IMR-90 (cell line): ENCODE measurements around the gene ST3GAL5. TPM values are rescaled to one million over a fixed set of nuclear protein-coding genes. Genes with fewer than 3 reads are reported as not detected.

Experiments
- ATAC-seq: fragments of 200-7000 bp; cut with Tn5 transposase; 2 replicates; pipeline ENCODE4 v1.9.1; 2020; ENCODE audit warnings: low read depth, mild to moderate bottlenecking, moderate library complexity
- BruUV-seq: library from RNA; stranded (reverse); fragments of 400-500 nt; replicated peaks from 2 replicates; lab custom pipeline; 2021; lab: Mats Ljungman, UMichigan
- CTCF ChIA-PET: fragments of 300-600 bp; formaldehyde crosslinking; extraction: SDS; loops from one replicate; lab custom pipeline; 2021; ENCODE audit warnings: antibody characterized with exemption; lab: Yijun Ruan, JAX
- POLR2A ChIA-PET: fragments of 300-600 bp; sonication (Branson Sonifier 250); formaldehyde crosslinking; loops from one replicate; lab custom pipeline; 2022; ENCODE audit warnings: antibody characterized with exemption; ENCODE audit not compliant: unreplicated experiment; lab: Charles Lee
- DNase-seq: peaks from one replicate; pipeline ENCODE4 v3.0.0; 2013
- H2AFZ ChIP-seq: replicated peaks from 2 replicates; pipeline ENCODE3; 2013; ENCODE audit warnings: low read length, mild to moderate bottlenecking; ENCODE audit not compliant: poor library complexity
- H2AK5ac ChIP-seq: 2 replicates; pipeline ENCODE4 v1.6.1; 2013; ENCODE audit warnings: low read depth, low read length, inconsistent platforms
- H2AK9ac ChIP-seq: replicated peaks from 2 replicates; pipeline ENCODE3; 2013; ENCODE audit warnings: mild to moderate bottlenecking, low read depth, low read length, moderate library complexity; ENCODE audit not compliant: poor library complexity
- H2BK120ac ChIP-seq: 2 replicates; pipeline ENCODE4 v1.6.1; 2013; ENCODE audit warnings: low read depth, low read length, inconsistent platforms
- H2BK15ac ChIP-seq: 3 replicates; pipeline ENCODE4 v1.6.1; 2013; ENCODE audit warnings: low read depth, low read length, inconsistent platforms
- H2BK20ac ChIP-seq: 2 replicates; pipeline ENCODE4 v1.6.1; 2013; ENCODE audit warnings: low read depth, mild to moderate bottlenecking, inconsistent platforms, low read length, moderate library complexity
- H2BK5ac ChIP-seq: 2 replicates; pipeline ENCODE4 v1.6.1; 2013; ENCODE audit warnings: mild to moderate bottlenecking, low read depth, low read length, inconsistent platforms; ENCODE audit not compliant: poor library complexity, severe bottlenecking
- H3K14ac ChIP-seq: replicated peaks from 2 replicates; pipeline ENCODE4 v1.6.1; 2013; ENCODE audit warnings: low read depth, low read length, inconsistent platforms
- H3K18ac ChIP-seq: 2 replicates; pipeline ENCODE4 v1.6.1; 2013; ENCODE audit warnings: low read depth, low read length, control low read depth
- H3K23ac ChIP-seq: 2 replicates; pipeline ENCODE4 v1.6.1; 2013; ENCODE audit warnings: low read depth, low read length, inconsistent platforms
- H3K27ac ChIP-seq: 2 replicates; pipeline ENCODE4 v1.5.1; 2013; ENCODE audit warnings: mild to moderate bottlenecking, control low read depth, low read length; ENCODE audit not compliant: insufficient read depth
- H3K27me3 ChIP-seq: 2 replicates; pipeline ENCODE4 v1.6.1; 2013; ENCODE audit warnings: low read length; ENCODE audit not compliant: control insufficient read depth, insufficient read depth
- H3K36me3 ChIP-seq: 2 replicates; pipeline ENCODE4 v1.6.1; 2013; ENCODE audit warnings: low read length, mixed read lengths; ENCODE audit not compliant: control insufficient read depth, insufficient read depth
- H3K4ac ChIP-seq: 2 replicates; pipeline ENCODE4 v1.6.1; 2013; ENCODE audit warnings: low read depth, low read length, inconsistent platforms
- H3K4me1 ChIP-seq: 2 replicates; pipeline ENCODE4 v1.6.1; 2013; ENCODE audit warnings: low read length, mixed read lengths; ENCODE audit not compliant: control insufficient read depth, insufficient read depth
- H3K4me2 ChIP-seq: 2 replicates; pipeline ENCODE4 v1.6.1; 2013; ENCODE audit warnings: low read depth, mild to moderate bottlenecking, control low read depth, low read length, moderate library complexity
- H3K4me3 ChIP-seq: 2 replicates; pipeline ENCODE4 v1.5.1; 2013; ENCODE audit warnings: low read depth, mild to moderate bottlenecking, control low read depth, low read length, moderate library complexity; ENCODE audit not compliant: insufficient read depth
- H3K56ac ChIP-seq: 2 replicates; pipeline ENCODE4 v1.6.1; 2013; ENCODE audit warnings: low read length, inconsistent platforms; ENCODE audit not compliant: insufficient read depth; ENCODE audit errors: extremely low read depth
- H3K79me1 ChIP-seq, 2 experiments: 2 replicates each; pipeline ENCODE4 v1.6.1; 2013; ENCODE audit warnings: low read length in 2 of 2, inconsistent platforms in 1 of 2, low read depth in 1 of 2
- H3K9ac ChIP-seq: 2 replicates; pipeline ENCODE4 v1.6.1; 2013; ENCODE audit warnings: low read depth, low read length, control low read depth
- H3K9me1 ChIP-seq: 2 replicates; pipeline ENCODE4 v1.6.1; 2013; ENCODE audit warnings: low read length, inconsistent platforms; ENCODE audit not compliant: insufficient read depth
- H3K9me3 ChIP-seq: 2 replicates; pipeline ENCODE4 v1.6.1; 2013; ENCODE audit warnings: low read length; ENCODE audit not compliant: control insufficient read depth, insufficient read depth
- H4K20me1 ChIP-seq: 2 replicates; pipeline ENCODE4 v1.6.1; 2013; ENCODE audit warnings: low read length, inconsistent platforms; ENCODE audit not compliant: insufficient read depth
- H4K5ac ChIP-seq: 2 replicates; pipeline ENCODE4 v1.6.1; 2013; ENCODE audit warnings: mild to moderate bottlenecking, low read depth, low read length, control low read depth
- H4K8ac ChIP-seq, 2 experiments: 2 replicates each; pipeline ENCODE4 v1.6.1; 2013; ENCODE audit warnings: low read depth in 2 of 2, low read length in 2 of 2, control low read depth in 1 of 2, inconsistent platforms in 1 of 2
- H4K91ac ChIP-seq: 2 replicates; pipeline ENCODE4 v1.6.1; 2013; ENCODE audit warnings: low read depth, low read length, inconsistent platforms; ENCODE audit not compliant: insufficient read depth
- MAFK ChIP-seq: IDR thresholded peaks from 2 replicates; pipeline ENCODE4 v1.6.1; 2012; ENCODE audit warnings: low read depth, low read length, improper control_type of control experiment
- RAD21 ChIP-seq: IDR thresholded peaks from 2 replicates; pipeline ENCODE4 v1.6.1; 2012; ENCODE audit warnings: low read length, improper control_type of control experiment
- WGBS, 2 experiments: methylation state at CpG; one replicate each; pipeline versions ENCODE4 v1.1.5 to v1.1.7; 2013; ENCODE audit warnings: missing lambda C conversion rate in 2 of 2; ENCODE audit not compliant: insufficient read length in 1 of 2; ENCODE audit errors: extremely low coverage in 2 of 2; 5-methylcytosine and 5-hydroxymethylcytosine counted together
- dilution Hi-C: fragments of 300-500 bp; cut with HindIII; formaldehyde crosslinking; loops from one replicate; pipeline ENCODE4 v1.14.3; 2018; ENCODE audit warnings: low sequenced_read_pairs; ENCODE audit not compliant: unreplicated experiment
- in situ Hi-C: fragments of 300-500 bp; cut with MboI; formaldehyde crosslinking; loops from 3 replicates; pipeline ENCODE4 v1.14.3; 2019; ENCODE audit warnings: low sequenced_read_pairs, inconsistent platforms, mixed read lengths
- intact Hi-C: fragments of 100-400 bp; cut with micrococcal nuclease; formaldehyde crosslinking; loops from 2 replicates; pipeline ENCODE4 v1.10.0; 2022
- polyA plus RNA-seq, 3 experiments: library from polyadenylated mRNA; depleted of rRNA; stranded (reverse); fragments of >200 nt; gene quantifications; 2 replicates each; pipeline ENCODE4 v1.2.3, GENCODE V29; 2012; ENCODE audit warnings: low replicate concordance in 1 of 3
- total RNA-seq: library from RNA; depleted of rRNA; stranded (reverse); fragments of >200 nt; gene quantifications from 2 replicates; pipeline ENCODE4 v1.2.3, GENCODE V29; 2012

ST3GAL5 gene
- total and polyA plus RNA-seq, 2 of the 4 experiments (the other 2 are of a cell fraction) = 16.8 to 21.0 TPM

DNA sequence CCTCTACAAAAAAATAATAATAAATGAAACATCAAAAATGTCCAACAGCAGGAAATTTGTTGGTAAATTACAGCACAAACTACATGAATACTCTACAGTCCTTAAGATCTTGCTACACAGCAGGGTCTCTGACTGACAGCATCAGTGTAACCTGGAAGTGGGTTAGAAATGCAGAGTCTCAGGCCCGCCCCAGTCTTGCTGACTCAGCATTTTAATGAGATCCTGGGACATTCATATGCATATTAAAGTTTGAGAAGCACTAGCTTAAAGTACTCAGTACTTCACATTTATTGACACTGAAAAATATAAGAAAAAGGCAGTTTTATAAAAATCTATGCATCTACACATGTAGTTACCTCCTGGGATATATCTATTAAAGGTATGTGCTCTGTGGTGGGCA is 21.7 kb downstream of the ST3GAL5 start:
- H4K20me1 ChIP-seq = peaks cover 4% of the 10 kb centered on the region; the same call in 1 of the 2 replicates
- peaks cover 3 to 6% of the 10 kb centered on the region in 2 experiments; a peak in 2 of 4 replicates for H3K79me1 ChIP-seq
- dilution Hi-C loops = no loop called here
- no peak overlapping the region for H3K23ac ChIP-seq
- CTCF ChIA-PET = no interaction called here
- no peak overlapping the region for H3K4ac ChIP-seq
- no TSS peak for BruUV-seq
- DNase-seq (no peak), ATAC-seq (no peak)
- H3K56ac ChIP-seq = no peak overlapping the region
- TF ChIP-seq RAD21 (no peak), MAFK (peak; percentile 100)
- in situ Hi-C loops = no loop called here
- WGBS, 2 experiments = no CpG with 5 or more reads among the region's 1 CpG
- H4K5ac ChIP-seq = no peak overlapping the region
- no peak overlapping the region for H3K14ac ChIP-seq
- POLR2A ChIA-PET = no interaction called here
- no peak overlapping the region for H3K4me2 ChIP-seq
- H3K4me3 ChIP-seq = no peak overlapping the region
- no peaks in the 10 kb centered on the region for H3K27me3 ChIP-seq
- no peaks in the 10 kb centered on the region for H3K9me3 ChIP-seq
- no peak overlapping the region for H2AFZ ChIP-seq
- H4K91ac ChIP-seq = no peak overlapping the region
- H2BK15ac ChIP-seq = no peak overlapping the region
- H2BK5ac ChIP-seq = no peak overlapping the region
- H3K4me1 ChIP-seq = peaks cover 13% of the 10 kb centered on the region
- H3K27ac ChIP-seq = no peak overlapping the region
- H2AK9ac ChIP-seq = no peak overlapping the region
- H3K36me3 ChIP-seq = peaks cover 2% of the 10 kb centered on the region; the same call in 1 of the 2 replicates
- H3K18ac ChIP-seq = no peak overlapping the region
- H2BK120ac ChIP-seq = no peak overlapping the region
- no peak overlapping the region for H2BK20ac ChIP-seq
- H3K9ac ChIP-seq = no peak overlapping the region
- H4K8ac ChIP-seq = no peak overlapping the region
- H3K9me1 ChIP-seq = peaks cover 6% of the 10 kb centered on the region; the same call in 1 of the 2 replicates
- intact Hi-C loops = loop anchor here (10.0 kb wide), 1 partner anchor 58 kb away; no protein-coding TSS in a partner anchor
- no peak overlapping the region for H2AK5ac ChIP-seq
